Activated T-cell treated with anti-CD3 and anti-CD28 coated beads, Interleukin-2, amount 50 U/mL, for 72 hours (primary cell): Measurements from ENCODE around the gene CCDC124. TPM values are rescaled to one million over a fixed set of nuclear protein-coding genes. Genes with fewer than 3 reads are reported as not detected.
A peak's percentile ranks its signal among the peaks of the same experiment; 100 is the strongest.

Source experiments
- ATAC-seq, 2 donors: fragments of 150-1000 bp; cut with Tn5 transposase; replicated peaks in 1 of 2; 2 replicates each; pipeline ENCODE4 v1.10.0; 2021; ENCODE audit warnings: moderate library complexity in 2 of 2, mild to moderate bottlenecking in 1 of 2
- DNase-seq, 2 donors: peaks; one replicate each; pipeline ENCODE4 v3.0.0; 2021 to 2022; ENCODE audit warnings: mixed read lengths in 1 of 2
- H3K27ac Mint-ChIP-seq: one replicate; pipeline ENCODE4 v1.8.0; 2022; ENCODE audit warnings: mild to moderate bottlenecking, moderate library complexity, mixed read lengths
- H3K27me3 Mint-ChIP-seq: one replicate; pipeline ENCODE4 v1.8.0; 2022; ENCODE audit warnings: low read depth, mixed read lengths
- H3K36me3 Mint-ChIP-seq, 2 donors: one replicate each; pipeline ENCODE4 v1.8.0; 2022; ENCODE audit warnings: mixed read lengths in 2 of 2, mild to moderate bottlenecking in 1 of 2; ENCODE audit not compliant: insufficient read depth in 2 of 2
- H3K4me1 Mint-ChIP-seq: one replicate; pipeline ENCODE4 v1.8.0; 2022; ENCODE audit warnings: low read depth, mixed read lengths
- H3K4me3 Mint-ChIP-seq, 2 donors: one replicate each; pipeline ENCODE4 v1.8.0; 2022; ENCODE audit warnings: mild to moderate bottlenecking in 2 of 2, mixed read lengths in 2 of 2, moderate library complexity in 2 of 2
- H3K9me3 Mint-ChIP-seq, 2 donors: one replicate each; pipeline ENCODE4 v1.8.0; 2022; ENCODE audit warnings: mixed read lengths in 2 of 2
- total RNA-seq, 2 donors: library from RNA; stranded (reverse); gene quantifications; one replicate each; pipeline ENCODE4 v1.2.3, GENCODE V29; 2022

Gene CCDC124
- total RNA-seq, 2 donors from 2014 or later, result 50.1 to 68.1 TPM

DNA sequence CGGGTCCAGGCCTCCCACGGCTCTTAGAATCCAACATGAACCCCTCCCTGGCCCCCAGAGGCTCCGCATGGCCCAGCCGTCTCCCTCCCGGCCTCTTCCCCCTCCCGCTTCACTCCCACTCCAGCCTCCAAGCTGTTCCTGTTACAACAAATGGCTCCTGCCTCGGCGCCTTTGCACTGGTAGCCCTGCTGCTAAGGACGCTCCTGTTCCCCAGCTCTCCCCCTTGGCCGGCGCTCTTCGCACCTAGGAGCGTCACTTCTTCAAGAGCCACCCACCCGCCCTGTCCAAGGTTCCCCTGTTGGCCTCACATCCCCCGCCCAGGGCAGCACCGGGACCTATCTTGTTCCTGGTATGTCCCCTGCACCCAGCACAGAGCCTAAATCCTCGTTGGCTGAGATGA is 9.4 kb downstream of the CCDC124 start:
- Mint-ChIP-seq H3K4me3 (no peak overlapping the region), H3K36me3 (peaks cover 0 to 2% of the 10 kb centered on the region in 2 donors), H3K4me1 (peaks cover 22% of the 10 kb centered on the region), H3K27me3 (no peaks in the 10 kb centered on the region), H3K27ac (no peak overlapping the region), H3K9me3 (no peaks in the 10 kb centered on the region)
- ATAC-seq, result no peak
- DNase-seq, result no peak

DNA sequence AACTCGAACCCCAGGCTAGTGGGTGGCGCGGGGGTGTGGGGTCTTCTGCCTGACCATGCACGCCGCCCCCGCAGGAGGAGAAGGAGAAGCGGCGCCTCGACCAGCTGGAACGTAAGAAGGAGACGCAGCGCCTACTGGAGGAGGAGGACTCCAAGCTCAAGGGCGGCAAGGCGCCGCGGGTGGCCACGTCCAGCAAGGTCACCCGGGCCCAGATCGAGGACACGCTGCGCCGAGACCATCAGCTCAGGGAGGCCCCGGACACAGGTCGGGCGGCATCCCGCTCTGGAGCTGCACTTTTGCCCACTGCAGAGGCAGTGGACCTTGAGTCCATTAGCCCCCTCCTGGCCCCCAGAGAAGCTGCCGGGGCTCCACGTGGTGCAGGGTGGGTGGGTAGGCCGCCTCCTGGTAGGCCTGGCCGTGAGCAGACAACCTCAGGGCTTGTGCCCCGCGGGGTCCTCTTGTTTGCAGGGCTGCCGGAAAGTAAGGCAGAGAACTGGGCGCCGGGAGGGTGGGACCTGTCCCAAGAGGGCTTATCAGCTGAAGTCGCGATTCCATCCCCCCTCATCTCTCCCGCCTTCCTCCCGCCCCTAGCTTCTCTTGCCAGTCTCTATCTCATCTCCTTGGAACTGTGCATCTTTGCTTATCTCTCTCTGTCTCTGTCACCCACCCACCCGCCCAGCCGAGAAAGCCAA is 9.9 kb downstream of the CCDC124 start:
- H3K27me3 Mint-ChIP-seq, result no peaks in the 10 kb centered on the region
- H3K4me3 Mint-ChIP-seq, result no peak overlapping the region
- peaks cover 22% of the 10 kb centered on the region for H3K4me1 Mint-ChIP-seq
- H3K36me3 Mint-ChIP-seq, result peaks cover 0 to 2% of the 10 kb centered on the region in 2 donors
- H3K9me3 Mint-ChIP-seq, result no peaks in the 10 kb centered on the region
- no peak overlapping the region for H3K27ac Mint-ChIP-seq
- no peak for DNase-seq
- no peak for ATAC-seq

DNA sequence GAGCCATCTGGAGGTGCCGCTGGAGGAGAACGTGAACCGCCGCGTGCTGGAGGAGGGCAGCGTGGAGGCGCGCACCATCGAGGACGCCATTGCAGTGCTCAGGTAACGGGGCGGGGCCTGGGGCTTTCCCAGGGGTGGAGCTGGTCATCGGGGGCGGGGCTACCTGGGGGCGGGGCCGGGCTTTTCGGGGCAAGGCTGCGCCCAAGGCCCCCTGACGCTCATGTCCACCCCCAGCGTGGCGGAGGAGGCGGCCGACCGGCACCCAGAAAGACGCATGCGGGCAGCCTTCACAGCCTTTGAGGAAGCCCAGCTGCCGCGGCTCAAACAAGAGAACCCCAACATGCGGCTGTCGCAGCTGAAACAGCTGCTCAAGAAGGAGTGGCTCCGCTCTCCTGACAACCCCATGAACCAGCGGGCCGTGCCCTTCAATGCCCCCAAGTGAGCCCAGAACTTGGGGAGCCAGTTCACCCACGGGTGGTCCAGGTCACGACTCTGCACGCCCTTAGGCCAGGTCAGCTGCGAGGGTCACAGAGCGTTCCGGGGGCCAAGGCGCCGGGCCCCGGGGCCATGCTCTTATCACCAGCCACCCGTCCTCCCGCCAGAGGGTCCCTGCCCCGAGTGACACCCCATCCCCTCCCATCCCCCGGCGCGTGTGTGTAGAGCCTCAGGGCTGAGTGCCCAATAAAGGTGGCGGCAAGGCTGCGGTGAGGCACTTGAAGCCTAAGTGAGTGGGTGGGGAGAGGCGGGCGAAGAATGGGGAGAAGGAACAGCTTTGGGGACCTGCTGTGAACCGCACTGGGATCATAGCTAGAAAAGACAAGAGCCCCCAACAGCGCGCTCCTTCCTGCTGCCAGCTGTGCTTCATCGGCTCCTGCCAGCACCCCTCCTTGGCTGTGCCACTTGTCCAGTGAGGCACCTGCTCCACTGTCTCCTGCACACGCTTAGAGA is 10.7 kb downstream of the CCDC124 start:
- Mint-ChIP-seq H3K4me3 (no peak overlapping the region), H3K36me3 (peaks cover 0 to 2% of the 10 kb centered on the region in 2 donors), H3K4me1 (peaks cover 23% of the 10 kb centered on the region), H3K27ac (no peak overlapping the region), H3K27me3 (no peaks in the 10 kb centered on the region), H3K9me3 (no peaks in the 10 kb centered on the region)
- ATAC-seq (no peak), DNase-seq (no peak)

DNA sequence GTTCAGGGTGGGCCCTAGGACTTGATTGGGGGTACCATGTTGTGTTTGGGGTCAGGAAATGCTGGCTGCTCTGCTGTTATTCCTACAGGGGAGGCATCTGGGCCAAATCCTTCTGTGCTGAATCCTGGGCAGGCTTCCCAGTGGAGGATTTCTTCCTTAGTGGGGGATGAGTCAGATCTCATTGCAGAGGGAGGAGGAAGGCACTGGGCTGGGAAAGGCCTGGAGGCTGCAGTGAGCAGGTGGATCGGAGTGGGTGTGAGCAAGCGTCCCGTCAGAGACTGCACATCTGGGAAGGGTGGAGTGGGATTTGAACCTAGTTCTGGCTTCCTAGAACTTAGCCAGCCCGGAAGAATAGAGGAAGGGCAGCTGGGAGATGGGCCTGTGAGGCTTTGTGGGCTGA is 11.5 kb downstream of the CCDC124 start:
- Mint-ChIP-seq H3K9me3 (no peaks in the 10 kb centered on the region), H3K4me1 (peaks cover 31% of the 10 kb centered on the region), H3K36me3 (peaks cover 0 to 2% of the 10 kb centered on the region in 2 donors), H3K27ac (no peak overlapping the region), H3K27me3 (peaks cover 6% of the 10 kb centered on the region), H3K4me3 (no peak overlapping the region)
- no peak for ATAC-seq
- DNase-seq, result no peak

DNA sequence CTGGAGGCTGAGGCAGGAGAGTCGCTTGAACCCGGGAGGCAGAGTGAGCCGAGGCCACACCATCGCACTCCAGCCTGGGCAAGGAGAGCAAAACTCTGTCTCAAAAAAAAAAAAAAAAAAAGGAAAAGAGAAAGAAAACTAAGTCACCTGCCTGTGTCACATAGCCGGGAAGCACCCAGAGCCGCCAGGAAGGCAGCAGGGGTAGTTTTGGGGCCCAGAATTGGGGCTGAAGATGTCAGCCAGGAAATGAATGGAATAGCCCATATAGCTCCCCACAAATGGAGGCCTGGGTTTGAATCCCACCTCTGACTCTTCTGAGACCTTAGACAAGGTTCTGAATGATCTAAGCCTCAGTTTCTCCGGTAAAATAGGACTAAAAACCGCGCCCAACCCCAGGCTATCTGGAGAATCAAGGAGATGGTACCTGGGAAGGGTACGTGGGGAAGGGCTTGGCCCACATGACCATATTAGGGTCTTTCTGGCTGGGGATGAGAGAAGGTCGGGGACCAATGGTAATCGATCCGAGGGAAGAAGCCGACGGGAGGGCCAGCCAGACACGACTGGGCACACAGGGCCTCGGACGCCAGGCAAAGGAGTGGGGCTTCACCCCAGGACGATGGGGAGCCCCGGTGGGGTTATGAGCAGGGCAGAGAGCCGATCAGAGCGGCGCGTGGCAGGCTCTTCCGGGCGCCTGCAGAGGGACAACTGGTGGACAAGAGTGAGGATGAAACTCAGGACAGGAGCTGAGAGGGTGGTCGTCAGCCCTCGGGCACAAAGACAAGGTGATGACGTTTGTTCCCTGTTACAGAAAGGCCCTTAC is 14.4 kb downstream of the CCDC124 start:
- ATAC-seq (peak; percentile 53), DNase-seq (peak; percentile 33 to 63)
- Mint-ChIP-seq H3K4me3 (peak overlapping the region; percentile 81 to 87), H3K36me3 (no peaks in the 10 kb centered on the region), H3K4me1 (peaks cover 56% of the 10 kb centered on the region), H3K9me3 (no peaks in the 10 kb centered on the region), H3K27me3 (peaks cover 26% of the 10 kb centered on the region), H3K27ac (peak overlapping the region; percentile 94)

DNA sequence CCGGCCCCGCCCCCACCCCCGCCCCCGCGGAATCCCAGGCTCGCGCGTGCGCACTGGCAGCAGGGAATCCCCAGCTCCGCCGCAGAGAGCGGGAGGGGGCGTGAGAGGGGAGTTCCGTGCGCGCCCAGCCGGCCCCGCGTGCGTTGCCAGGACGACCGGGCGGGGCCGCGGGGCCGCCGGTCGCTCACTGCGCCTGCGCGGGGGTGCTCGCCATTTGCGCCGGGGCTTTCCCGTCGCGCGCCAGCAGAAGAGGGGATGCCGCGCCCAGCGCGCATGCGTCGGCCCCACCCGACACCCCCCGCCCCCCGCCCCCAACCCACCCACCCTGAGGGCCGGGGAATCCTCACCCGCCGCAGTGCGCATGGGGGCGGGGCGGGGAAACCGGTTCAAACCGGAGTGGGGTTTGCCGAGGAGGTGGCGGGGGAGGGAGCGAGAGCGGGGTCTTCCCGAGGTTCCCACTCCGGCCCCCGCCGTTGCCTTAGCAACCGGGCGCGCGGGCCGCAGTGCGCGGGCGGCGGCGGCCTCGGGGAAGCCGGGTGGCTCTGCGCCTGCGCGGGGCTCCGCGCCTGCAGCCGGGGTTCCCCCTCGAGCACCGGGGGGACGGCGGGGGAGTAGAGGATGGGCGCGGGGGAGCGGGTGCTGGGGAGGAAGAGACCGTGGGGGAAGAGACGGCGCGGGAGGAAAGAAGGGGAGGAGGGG is 15.1 kb downstream of the CCDC124 start:
- Mint-ChIP-seq H3K27me3 (peaks cover 31% of the 10 kb centered on the region), H3K9me3 (no peaks in the 10 kb centered on the region), H3K27ac (peak overlapping the region; percentile 92), H3K4me1 (peaks cover 56% of the 10 kb centered on the region), H3K4me3 (peak overlapping the region; percentile 83), H3K36me3 (no peaks in the 10 kb centered on the region)
- DNase-seq, result peak; percentile 96 to 98
- peak; percentile 69 to 70 for ATAC-seq

DNA sequence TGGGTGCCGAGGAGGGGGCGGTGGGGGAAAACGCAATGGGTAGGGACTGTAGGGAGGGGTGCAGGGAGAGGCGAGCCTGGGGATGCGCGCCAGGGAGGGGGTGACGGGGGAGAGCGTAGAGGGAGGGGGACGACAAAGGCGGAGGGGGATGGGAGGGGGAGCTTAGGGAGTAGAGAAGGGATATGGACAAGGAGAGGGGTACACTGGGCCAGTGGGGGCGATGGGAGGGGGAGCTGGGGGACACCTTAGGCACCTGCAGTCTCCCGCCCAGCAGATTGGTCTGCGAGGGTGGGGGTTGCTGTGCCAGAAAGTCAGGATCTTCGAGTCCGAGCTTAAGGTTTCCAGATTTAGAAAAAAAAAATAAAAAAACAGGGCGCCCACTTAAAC is 15.7 kb downstream of the CCDC124 start:
- Mint-ChIP-seq H3K9me3 (no peaks in the 10 kb centered on the region), H3K4me1 (peaks cover 60% of the 10 kb centered on the region), H3K27me3 (peaks cover 37% of the 10 kb centered on the region), H3K4me3 (peak overlapping the region; percentile 83), H3K27ac (peak overlapping the region; percentile 92), H3K36me3 (no peaks in the 10 kb centered on the region)
- ATAC-seq, result no peak
- DNase-seq, result no peak

DNA sequence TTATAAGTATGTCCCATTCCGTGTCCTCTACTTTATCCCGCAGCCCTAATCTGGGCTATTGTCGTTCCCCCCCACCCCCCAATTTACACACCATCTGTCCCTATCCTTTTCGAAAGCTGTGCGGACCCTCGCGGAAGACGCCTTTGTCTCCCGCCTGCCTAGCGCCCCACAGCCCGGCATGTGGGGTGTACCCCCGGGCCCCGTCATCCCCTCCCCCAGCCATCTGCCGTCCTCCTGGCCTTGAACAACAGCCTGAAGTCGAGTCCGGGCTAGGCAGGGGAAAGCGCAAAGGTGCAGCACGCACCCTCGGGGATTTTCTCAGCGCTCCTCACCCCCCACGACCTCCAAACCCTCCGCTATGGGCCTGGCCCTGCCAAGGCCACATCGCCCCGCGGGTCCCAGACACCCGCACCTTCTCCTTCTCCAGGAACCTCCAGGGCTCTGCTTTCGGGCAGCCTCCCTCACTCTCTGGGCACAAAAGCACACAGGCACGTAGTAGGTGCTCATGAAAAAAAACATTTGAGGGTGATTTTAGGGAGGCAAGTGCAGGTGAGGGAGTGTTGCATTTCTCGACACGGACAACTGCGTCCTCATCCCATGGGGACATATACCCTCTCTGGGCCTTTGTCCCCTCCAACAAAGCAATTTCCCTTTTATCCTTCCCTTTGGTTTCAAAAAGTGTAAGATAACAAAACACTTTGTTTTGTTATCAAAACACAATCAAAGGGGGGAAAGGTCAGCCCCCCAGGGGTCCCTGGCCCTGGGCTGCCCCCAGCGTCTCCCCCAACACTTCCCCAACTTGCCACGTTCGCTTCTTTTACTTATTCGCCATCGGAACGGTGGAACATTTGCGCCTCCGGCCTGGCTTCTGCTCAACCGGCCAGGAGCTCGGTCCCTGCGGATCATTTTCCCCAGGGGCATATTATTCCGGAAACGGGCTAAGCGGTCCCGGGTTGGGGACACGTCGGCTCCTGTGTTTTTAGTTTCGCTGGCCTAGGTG is 16.4 kb downstream of the CCDC124 start:
- H3K4me1 Mint-ChIP-seq, result peaks cover 64% of the 10 kb centered on the region
- H3K27ac Mint-ChIP-seq, result peak overlapping the region; percentile 92
- peak overlapping the region; percentile 83 for H3K4me3 Mint-ChIP-seq
- ATAC-seq, result no peak
- peak in 1 of 2 donors; percentile 46 for DNase-seq
- no peaks in the 10 kb centered on the region for H3K36me3 Mint-ChIP-seq
- no peaks in the 10 kb centered on the region for H3K9me3 Mint-ChIP-seq
- peaks cover 42% of the 10 kb centered on the region for H3K27me3 Mint-ChIP-seq

DNA sequence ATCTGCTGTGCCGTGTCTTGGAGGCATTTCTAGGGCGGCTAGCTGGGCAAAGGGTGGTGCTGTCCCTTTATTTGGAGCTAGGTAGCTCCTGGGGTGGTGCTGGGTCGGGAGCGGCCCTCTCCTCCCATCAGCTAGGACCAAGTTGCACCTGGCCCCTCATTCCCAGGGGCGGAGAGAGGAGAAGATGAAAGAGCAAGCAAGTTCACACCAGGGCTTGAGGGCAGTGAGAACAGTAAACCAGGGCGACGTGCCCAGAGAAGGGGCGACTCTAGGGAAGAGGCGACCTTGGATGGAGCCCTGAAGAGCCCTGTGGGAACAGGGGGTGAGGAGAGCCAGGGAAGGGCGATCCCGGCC is 17.1 kb downstream of the CCDC124 start:
- Mint-ChIP-seq H3K9me3 (no peaks in the 10 kb centered on the region), H3K36me3 (no peaks in the 10 kb centered on the region), H3K27ac (peak overlapping the region; percentile 3), H3K4me1 (peaks cover 64% of the 10 kb centered on the region), H3K27me3 (peaks cover 42% of the 10 kb centered on the region), H3K4me3 (peak overlapping the region; percentile 83)
- no peak for ATAC-seq
- no peak for DNase-seq

DNA sequence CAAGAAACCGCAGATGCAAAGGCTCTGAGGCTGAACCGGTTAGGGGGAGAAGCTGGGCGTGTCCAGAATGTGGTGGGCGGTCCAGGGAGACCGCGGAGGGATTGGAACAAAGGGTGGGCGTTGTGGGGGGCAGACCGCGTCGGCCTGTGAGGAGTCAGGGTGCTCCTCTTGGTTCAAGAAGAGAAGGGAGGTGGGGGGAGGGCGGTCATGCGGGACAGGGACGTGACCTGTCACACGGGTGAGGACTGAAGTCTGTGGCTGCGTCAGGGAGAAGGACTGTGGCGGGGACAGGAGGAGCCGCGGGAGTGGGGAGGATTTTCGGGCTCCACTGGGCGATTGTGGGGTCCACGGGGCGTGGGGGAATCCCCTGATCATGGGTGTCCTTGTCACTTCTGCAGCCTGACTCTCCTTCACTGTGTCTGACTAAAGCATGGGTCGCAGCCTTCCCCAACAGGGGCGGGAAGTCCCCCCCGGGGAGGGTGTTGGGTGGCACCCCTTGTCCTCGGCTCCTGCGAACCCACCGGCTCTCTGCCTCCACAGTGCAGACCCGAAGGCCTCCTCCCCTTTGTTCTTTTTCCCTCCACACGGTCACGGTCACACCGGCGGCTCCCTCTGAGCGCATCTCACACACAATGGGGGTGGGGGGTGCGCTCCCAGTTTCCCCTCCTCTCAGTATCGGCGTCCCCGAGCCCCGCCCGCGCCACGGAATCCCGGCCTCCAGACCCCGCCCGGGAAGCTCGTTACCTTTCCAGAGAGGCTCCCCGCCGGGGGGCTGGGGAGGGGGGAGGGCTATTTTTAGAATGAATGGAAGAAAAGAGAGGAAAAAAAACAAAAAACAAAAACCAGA is 17.7 kb downstream of the CCDC124 start:
- Mint-ChIP-seq H3K9me3 (no peaks in the 10 kb centered on the region), H3K4me1 (peaks cover 62% of the 10 kb centered on the region), H3K27me3 (peaks cover 42% of the 10 kb centered on the region), H3K27ac (no peak overlapping the region), H3K36me3 (no peaks in the 10 kb centered on the region), H3K4me3 (peak overlapping the region; percentile 83)
- DNase-seq (peak; percentile 42 to 52), ATAC-seq (peak; percentile 5 to 9)
